Esophagus (tissue), 2 donors: Measurements from ENCODE around the gene ARHGEF16. TPM values are rescaled to one million over a fixed set of nuclear protein-coding genes. Genes with fewer than 3 reads are reported as not detected.

Experiments
- H3K27ac ChIP-seq, 2 donors: one replicate each; pipeline ENCODE4 v1.5.1; 2013; ENCODE audit warnings: low read depth in 2 of 2, mild to moderate bottlenecking in 2 of 2, inconsistent platforms in 1 of 2, low read length in 1 of 2, moderate library complexity in 1 of 2
- H3K27me3 ChIP-seq, 2 donors: one replicate each; pipeline ENCODE4 v1.6.1; 2013; ENCODE audit warnings: low read length in 2 of 2, control low read depth in 1 of 2, mild to moderate bottlenecking in 1 of 2; ENCODE audit not compliant: insufficient read depth in 2 of 2, control insufficient read depth in 1 of 2
- H3K36me3 ChIP-seq, 2 donors: one replicate each; pipeline ENCODE4 v1.6.1; 2013; ENCODE audit warnings: low read length in 1 of 2; ENCODE audit not compliant: control insufficient read depth in 2 of 2, insufficient read depth in 2 of 2
- H3K4me1 ChIP-seq, 2 donors: one replicate each; pipeline ENCODE4 v1.6.1; 2013; ENCODE audit warnings: low read length in 1 of 2; ENCODE audit not compliant: control insufficient read depth in 2 of 2, insufficient read depth in 2 of 2
- H3K4me3 ChIP-seq, 2 donors: one replicate each; pipeline ENCODE4 v1.5.1; 2013; ENCODE audit warnings: low read length in 2 of 2, mild to moderate bottlenecking in 2 of 2, low read depth in 1 of 2, moderate library complexity in 1 of 2
- H3K9me3 ChIP-seq, 2 donors: one replicate each; pipeline ENCODE4 v1.6.1; 2013; ENCODE audit warnings: mild to moderate bottlenecking in 2 of 2, low read depth in 1 of 2, low read length in 1 of 2, moderate library complexity in 1 of 2; ENCODE audit not compliant: control insufficient read depth in 2 of 2, insufficient read depth in 1 of 2
- WGBS, 2 donors: extraction: QIAGEN DNeasy Blood & Tissue Kit; methylation state at CpG; one replicate each; pipeline ENCODE4 v1.1.7; 2013; 5-methylcytosine and 5-hydroxymethylcytosine counted together
- polyA plus RNA-seq, 2 donors: library from polyadenylated mRNA; stranded (reverse); fragments of 200-250 nt; gene quantifications; one replicate each; pipeline ENCODE4 v1.2.3, GENCODE V29; 2013
- donor health status: healthy with polysubstance abuse.
- donor health status: Bipolar disorder and iron deficiency.

Gene ARHGEF16
- polyA plus RNA-seq, 2 donors: 14.2 to 20.6 TPM

- Histone ChIP-seq H3K27me3 (no peaks in the 10 kb centered on the region), H3K27ac (peak overlapping the region in 1 of 2 donors; percentile 5), H3K36me3 (peaks cover 0 to 11% of the 10 kb centered on the region in 2 donors), H3K4me1 (peaks cover 9 to 66% of the 10 kb centered on the region in 2 donors), H3K9me3 (no peaks in the 10 kb centered on the region), H3K4me3 (no peak overlapping the region)
- WGBS, 2 donors: 49 to 63% methylated on average over 22 to 28 of the region's 28 CpGs
Observed at GRCh38 chr1:3465091-3465934, 10.8 kb downstream of the ARHGEF16 start.

- WGBS, 2 donors: 74 to 83% methylated on average over 17 of the region's 17 CpGs
- Histone ChIP-seq H3K9me3 (no peaks in the 10 kb centered on the region), H3K27ac (no peak overlapping the region), H3K4me3 (no peak overlapping the region), H3K36me3 (peaks cover 0 to 13% of the 10 kb centered on the region in 2 donors), H3K4me1 (peaks cover 9 to 68% of the 10 kb centered on the region in 2 donors), H3K27me3 (no peaks in the 10 kb centered on the region)
Observed at GRCh38 chr1:3465935-3466321, 11.5 kb downstream of the ARHGEF16 start.

- no peaks in the 10 kb centered on the region for H3K27me3 ChIP-seq
- H3K36me3 ChIP-seq: peaks cover 0 to 14% of the 10 kb centered on the region in 2 donors
- H3K4me1 ChIP-seq: peaks cover 10 to 68% of the 10 kb centered on the region in 2 donors
- H3K4me3 ChIP-seq: no peak overlapping the region
- H3K9me3 ChIP-seq: no peaks in the 10 kb centered on the region
- 74 to 84% methylated on average over 16 of the region's 16 CpGs for WGBS, 2 donors
- no peak overlapping the region for H3K27ac ChIP-seq
Observed at GRCh38 chr1:3466366-3467075, 12.1 kb downstream of the ARHGEF16 start.

GRCh38 chr1:3467096-3468036, 12.9 kb downstream of the ARHGEF16 start:
- no peak overlapping the region for H3K27ac ChIP-seq
- H3K4me3 ChIP-seq: no peak overlapping the region
- H3K36me3 ChIP-seq: peaks cover 0 to 14% of the 10 kb centered on the region in 2 donors
- H3K4me1 ChIP-seq: peaks cover 13 to 71% of the 10 kb centered on the region in 2 donors
- H3K9me3 ChIP-seq: no peaks in the 10 kb centered on the region
- WGBS, 2 donors: 58 to 75% methylated on average over 31 to 35 of the region's 35 CpGs
- no peaks in the 10 kb centered on the region for H3K27me3 ChIP-seq

GRCh38 chr1:3468236-3469103, 14.0 kb downstream of the ARHGEF16 start:
- no peaks in the 10 kb centered on the region for H3K9me3 ChIP-seq
- no peak overlapping the region for H3K4me3 ChIP-seq
- H3K4me1 ChIP-seq: peaks cover 13 to 66% of the 10 kb centered on the region in 2 donors
- no peak overlapping the region for H3K27ac ChIP-seq
- H3K36me3 ChIP-seq: peaks cover 0 to 14% of the 10 kb centered on the region in 2 donors
- 70 to 80% methylated on average over 27 to 34 of the region's 34 CpGs for WGBS, 2 donors
- H3K27me3 ChIP-seq: no peaks in the 10 kb centered on the region

GRCh38 chr1:3469104-3469848, 14.8 kb downstream of the ARHGEF16 start:
- WGBS, 2 donors: 85 to 89% methylated on average over 31 of the region's 31 CpGs

GRCh38 chr1:3469849-3470649, 15.6 kb downstream of the ARHGEF16 start:
- H3K27ac ChIP-seq: no peak overlapping the region
- H3K9me3 ChIP-seq: no peaks in the 10 kb centered on the region
- H3K27me3 ChIP-seq: no peaks in the 10 kb centered on the region
- H3K36me3 ChIP-seq: peaks cover 0 to 18% of the 10 kb centered on the region in 2 donors
- H3K4me1 ChIP-seq: peaks cover 6 to 61% of the 10 kb centered on the region in 2 donors
- WGBS, 2 donors: 79 to 83% methylated on average over 17 of the region's 17 CpGs
- no peak overlapping the region for H3K4me3 ChIP-seq

More at GRCh38 chr1:3469104-3469848, 14.8 kb downstream of the ARHGEF16 start:
- peaks cover 11 to 69% of the 10 kb centered on the region in 2 donors for H3K4me1 ChIP-seq
- no peaks in the 10 kb centered on the region for H3K27me3 ChIP-seq
- H3K27ac ChIP-seq: no peak overlapping the region
- no peaks in the 10 kb centered on the region for H3K9me3 ChIP-seq
- peaks cover 0 to 18% of the 10 kb centered on the region in 2 donors for H3K36me3 ChIP-seq
- no peak overlapping the region for H3K4me3 ChIP-seq
